Myocyte (in vitro differentiated cells): ENCODE data around the gene OSTM1. TPM values are rescaled to one million over a fixed set of nuclear protein-coding genes. Genes with fewer than 3 reads are reported as not detected.
A peak's percentile ranks its signal among the peaks of the same experiment; 100 is the strongest.

ENCODE experiments used
- DNase-seq: peaks from one replicate; pipeline ENCODE4 v3.0.0-alpha.2; 2012; ENCODE audit warnings: low read depth
- total RNA-seq: library from RNA; depleted of rRNA; stranded (reverse); fragments of >200 nt; gene quantifications from 2 replicates; pipeline ENCODE4 v1.2.3, GENCODE V29; 2014

OSTM1 gene
- total RNA-seq, 1 donor from 2014 or later, result 96.9 TPM

DNA sequence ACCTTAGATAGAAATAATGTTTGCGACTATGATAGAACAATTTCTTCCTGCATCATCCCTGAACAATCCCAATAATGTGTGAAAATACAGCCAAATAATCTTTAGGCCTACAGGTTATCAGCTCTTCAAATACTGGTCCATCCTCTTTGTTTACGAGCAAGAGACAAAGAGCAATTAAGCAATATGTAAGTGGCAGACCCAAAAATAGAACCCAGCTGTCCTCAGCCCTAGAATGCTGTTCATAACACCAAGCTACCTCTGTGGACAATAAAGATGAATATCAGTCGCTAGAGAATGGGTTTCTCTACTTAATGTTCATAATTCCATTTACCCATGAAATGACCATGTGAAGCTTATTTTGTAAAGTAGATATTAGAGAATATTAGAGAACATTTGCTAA lies 28.4 kb upstream of the OSTM1 start:
- peak; percentile 73 for DNase-seq

DNA sequence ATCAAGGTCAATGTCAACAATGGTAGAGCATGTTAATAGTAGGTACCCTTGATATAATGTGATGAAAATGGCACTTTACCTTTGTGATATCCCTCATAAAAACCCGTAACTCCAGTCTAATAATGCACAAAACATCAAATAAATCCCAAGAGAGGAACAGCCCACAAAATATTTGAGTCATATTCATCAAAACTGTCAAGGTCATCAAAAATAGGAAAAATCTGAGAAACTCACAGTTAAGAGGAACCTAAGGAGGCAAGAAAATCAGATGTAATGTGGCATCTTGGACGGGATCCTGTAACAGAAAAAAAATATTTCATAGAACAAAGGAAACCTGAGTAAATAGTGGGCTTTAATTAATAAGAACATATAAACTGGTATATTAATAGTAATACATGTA lies 25.5 kb upstream of the OSTM1 start:
- DNase-seq, result no peak

DNA sequence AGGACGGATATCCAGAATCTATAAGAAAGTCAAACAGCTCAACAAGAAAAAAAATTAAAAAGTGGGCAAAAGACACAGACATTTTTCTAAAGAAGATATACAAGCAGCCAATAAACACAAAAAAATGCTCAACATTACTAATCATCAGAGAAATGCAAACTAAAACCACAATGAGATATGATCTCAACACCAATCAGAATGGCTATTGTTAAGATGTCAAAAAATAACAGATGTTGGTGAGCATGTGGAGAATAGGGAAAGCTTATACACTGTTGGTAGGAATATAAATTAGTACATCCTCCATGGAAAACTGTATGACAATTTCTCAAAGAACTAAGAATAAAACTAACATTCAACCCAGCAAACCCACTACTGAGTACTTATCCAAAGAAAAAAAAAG lies 23.3 kb upstream of the OSTM1 start:
- no peak for DNase-seq

DNA sequence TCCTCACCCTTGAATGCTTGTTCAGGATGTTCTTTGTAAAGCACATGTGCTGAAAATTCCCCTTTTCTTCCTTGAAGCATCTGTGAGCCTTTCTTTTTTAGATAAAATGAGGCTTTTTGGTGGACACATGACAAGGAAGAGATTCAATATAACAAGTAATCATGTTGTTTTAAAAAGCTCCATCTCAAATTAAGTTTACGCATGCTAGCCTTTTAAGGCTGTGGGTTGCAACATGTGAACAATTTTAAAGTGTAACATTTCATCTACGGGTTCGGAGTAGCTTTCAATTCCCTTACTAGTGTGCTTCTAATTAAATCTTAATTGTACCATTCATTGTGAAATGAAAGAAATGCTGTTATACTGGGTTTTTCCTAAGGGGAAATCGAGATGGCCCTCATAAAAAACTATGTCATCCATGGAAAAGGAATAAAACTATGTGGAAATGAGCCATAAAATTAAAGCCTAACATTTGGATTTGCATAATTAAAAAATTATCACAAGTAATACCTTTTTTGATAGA lies 19.3 kb upstream of the OSTM1 start:
- no peak for DNase-seq

DNA sequence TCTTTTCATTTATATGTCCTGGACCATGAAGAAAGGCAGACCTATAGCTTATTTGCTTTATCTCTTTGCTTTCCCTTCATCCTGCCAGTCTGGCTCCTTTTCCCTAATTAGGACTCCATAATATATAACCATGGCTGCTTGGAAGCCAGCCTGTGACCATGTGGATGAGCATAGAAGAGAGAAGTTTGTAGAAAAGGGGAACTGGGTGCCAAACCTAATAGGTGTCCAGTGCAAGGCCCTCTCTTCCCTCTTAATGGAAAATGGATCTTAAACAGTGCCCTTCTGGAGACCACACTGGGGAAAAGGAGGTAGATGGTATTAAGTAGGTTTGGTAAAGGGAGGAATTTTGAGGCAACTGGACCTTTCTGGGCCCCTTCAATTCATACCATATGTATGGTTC lies 16.7 kb upstream of the OSTM1 start:
- DNase-seq, result no peak

DNA sequence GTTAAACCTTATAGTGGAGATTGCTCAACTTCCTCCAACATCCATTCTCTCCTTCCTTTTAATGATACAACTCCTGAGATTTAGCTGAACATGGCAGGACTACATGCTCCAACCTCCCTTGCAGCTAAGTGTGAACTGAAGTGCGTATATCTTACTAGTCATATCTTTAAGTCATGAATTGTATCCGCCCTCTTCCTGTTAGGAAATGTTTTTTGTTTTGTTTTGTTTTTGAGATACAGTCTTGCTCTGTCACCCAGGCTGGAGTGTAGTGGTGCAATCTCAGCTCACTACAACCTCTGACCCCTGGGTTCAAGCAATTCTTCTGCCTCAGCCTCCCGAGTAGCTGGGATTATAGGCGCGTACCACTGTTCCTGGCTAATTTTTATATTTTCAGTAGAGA lies 8.8 kb upstream of the OSTM1 start:
- DNase-seq, result no peak

DNA sequence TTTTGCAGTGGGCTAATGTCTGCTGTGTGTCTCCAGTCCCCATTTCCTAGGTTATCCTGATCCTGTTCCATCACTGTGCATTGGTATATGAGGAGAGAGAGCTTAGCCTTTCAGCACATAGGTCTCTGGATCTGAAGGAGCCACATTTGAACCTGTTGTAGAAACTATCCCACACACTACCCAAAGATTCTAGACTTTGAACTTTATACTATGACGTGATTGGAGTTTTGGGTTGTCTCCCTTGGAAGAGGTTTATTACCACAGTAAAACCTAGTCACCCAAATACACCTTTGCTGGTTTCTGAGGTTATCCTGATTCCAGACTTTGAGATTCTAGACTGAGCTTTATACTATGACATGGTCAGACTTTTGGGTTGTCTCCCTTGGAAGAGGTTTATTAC lies 8.0 kb upstream of the OSTM1 start:
- no peak for DNase-seq

DNA sequence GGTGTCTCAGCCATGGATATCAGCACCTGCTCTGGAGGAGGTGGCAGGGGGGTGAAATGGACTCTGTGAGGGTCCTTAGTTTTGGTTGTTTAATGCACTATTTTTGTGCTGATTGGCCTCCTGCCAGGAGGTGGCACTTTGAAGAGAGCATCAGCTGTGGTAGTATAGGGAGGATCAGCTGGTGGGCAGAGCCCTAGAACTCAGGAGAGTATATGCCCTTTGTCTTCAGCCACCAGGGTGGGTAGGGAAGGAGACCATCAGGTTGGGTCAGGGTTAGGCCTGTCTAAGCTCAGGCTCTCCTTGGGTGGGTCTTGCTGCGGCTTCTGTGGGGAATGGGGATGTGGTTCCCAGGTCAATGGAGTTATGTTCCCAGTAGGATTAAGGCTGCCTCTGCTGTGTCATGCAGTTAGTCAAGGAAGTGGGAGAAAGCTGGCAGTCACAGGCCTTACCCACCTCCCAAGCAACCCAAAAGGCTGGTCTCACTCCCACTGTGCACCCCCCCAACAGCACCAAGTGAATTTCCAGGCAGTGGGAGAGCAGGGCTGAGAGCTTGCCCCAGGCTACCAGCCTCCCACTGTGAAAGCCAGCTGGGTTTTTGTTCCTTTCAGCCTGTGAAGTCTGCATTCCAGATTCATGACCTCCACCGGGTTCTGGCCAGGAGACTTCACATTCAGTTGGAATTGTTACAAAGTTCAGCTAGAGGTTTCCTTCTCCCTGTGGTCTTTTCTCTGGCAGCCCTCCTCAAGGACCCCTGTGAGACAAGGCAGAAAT lies 5.7 kb upstream of the OSTM1 start:
- no peak for DNase-seq

DNA sequence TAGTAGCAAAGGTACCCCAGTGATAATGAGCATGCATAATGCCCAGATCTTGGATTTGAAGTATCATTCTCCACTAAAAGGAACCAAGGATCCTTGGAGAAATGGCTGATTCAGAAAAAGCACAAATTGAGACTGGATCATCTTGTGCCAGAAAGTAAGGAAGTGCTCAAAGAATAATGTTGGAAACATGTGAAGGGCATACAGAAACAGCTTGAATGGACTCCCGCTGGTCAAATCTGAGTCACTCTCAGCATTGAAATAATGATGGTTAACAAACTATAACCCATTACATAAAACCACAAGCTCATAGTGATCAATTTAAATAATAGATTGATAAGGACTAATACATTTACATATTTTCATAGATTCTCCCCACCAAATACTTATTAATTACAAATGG lies 3.6 kb upstream of the OSTM1 start:
- DNase-seq, result no peak

DNA sequence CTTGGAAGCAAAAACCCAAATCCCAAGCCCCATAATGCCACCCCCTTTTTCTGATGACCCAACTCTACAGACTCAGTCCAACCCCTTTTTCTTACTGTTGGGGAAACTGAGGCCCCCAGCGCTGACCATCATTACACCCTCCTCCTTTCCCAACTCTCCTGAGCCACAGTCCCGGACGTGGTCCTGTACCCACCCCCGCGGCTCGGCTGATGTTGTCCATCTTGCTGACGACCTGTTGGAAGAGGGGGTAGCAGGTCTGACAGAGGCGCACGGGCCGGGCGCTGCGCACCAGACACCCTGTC lies 533 bp downstream of the OSTM1 start:
- no peak for DNase-seq

DNA sequence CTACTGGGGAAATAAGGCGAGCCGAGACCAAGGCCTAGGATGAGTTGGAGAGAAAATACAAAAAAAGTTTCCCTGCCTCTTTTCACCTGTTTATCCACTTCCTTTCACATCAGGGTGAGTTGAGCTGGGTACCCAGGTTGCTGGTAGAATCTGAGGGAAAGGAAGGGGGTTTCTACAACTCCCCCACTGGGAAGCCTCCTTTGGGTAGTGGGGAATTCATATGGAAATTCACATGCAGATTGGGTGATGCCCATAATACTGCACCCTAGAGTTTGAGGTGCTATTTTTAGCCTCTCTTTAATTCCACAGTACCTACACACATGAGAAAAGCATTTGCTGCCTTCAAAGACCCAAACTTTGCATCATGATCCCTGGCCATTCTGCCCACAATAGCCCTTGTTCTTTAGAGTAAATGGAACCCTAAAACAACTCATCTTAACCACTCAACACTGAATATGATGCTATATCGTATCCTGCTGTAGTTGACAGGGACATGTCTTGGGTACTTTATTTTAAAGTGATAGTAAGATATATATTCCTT lies 2.7 kb downstream of the OSTM1 start:
- DNase-seq, result no peak

DNA sequence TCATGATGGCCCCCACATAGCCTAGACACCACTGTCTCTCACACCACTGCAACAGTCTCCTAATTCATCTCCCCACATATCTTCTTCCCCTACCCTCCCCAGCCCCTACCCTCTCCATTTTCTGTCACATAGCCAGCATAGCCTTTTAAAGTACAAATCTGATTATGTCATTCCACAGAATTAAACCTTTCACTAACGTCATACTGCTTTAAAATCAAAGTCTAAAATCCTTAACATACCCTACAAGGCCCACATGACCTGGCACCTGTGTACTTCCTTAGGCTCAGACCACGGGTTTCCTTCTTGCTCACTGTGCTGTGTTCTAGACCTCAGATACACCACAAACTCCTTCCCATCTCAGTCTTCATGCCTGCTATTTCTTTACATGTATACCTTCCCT lies 5.9 kb downstream of the OSTM1 start:
- no peak for DNase-seq

DNA sequence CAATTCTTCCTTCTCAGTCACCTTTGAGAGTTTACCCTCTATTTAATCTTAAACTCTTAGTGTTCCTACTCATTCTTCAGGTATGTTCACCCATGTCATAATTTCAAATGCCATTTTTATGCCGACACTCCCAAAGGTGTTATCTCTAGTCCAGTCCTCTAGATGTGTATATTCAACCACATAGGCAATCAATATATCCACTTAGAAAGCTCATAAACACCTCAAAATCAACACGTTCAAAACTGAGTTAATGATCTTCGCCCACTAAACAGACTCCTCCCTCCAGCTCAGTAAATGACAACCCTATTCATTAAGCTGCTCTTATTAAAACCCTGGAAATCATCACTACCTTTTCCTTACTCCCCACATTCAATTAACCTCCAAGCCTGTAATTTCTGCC lies 6.4 kb downstream of the OSTM1 start:
- DNase-seq, result no peak

DNA sequence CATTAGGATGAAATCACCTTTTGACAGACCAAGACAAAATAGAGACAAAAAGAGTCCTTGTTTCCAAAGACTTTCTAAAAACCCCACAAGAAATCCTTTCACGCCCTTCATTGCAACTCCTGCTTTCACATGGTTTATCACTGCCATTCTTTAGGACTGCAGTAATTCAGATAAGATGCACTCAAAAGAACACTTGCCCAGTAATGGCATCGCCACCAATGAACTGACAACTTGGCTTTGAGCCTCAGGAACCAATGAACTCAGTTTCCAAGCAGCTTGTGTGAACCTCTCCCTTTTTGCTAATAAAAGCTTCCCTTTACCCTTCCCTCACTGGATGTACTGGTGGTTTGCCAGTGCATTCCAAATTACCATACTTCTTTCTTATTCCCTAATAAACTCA lies 21.8 kb downstream of the OSTM1 start:
- no peak for DNase-seq

DNA sequence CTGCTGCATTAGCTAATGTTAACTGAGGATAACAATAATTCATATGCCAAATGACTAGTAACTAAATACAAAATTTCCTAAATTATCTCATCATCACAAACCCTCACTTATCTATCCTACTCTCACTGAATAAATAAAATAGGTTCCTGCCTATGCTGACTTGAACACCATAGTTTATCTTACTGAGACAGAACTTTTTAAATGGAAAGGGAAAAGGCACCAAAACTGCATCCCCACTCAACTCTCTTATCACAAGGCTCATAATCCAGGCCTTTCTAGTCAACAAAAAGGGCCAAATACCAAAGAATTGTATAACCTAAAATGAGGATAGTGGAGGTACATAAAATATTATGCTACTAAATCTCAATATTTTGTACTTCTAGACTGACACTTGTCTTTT lies 23.1 kb downstream of the OSTM1 start:
- DNase-seq, result no peak

DNA sequence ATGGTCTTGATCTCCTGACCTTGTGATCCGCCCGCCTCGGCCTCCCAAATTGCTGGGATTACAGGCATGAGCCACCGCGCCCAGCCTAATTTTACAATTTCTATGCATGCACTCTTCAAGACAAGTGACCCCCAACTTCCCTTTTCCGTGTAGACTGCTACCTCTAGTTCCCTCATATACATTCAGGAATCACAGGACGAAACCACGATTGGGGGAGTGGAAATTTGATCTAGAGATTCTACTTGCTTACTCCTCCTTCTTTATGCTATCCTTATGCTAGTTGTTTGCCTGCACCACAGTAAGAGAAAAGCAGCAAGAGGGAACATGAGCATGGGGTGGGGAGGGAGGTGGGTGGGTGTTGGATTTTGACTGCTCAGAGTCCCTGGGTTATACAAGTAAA lies 34.9 kb downstream of the OSTM1 start:
- no peak for DNase-seq

DNA sequence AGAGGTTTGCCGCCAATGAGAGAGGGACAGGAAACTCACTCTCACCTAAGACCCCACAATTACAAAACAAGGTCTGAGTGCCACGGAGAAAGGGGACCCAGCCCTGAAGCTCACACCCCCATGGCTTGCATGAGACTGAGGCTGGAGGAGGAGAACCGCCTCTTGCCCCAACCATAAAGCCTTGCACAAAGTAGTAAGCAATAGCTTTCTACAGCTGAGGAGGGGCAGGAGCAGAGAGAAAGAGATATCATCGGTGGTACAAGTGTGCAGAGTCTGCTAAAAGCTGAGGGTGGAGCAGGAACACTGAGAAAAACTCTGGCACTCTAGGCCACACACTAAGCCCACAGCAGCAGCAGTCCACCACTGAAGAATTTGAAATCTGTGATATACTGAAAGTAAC lies 37.7 kb downstream of the OSTM1 start:
- no peak for DNase-seq

DNA sequence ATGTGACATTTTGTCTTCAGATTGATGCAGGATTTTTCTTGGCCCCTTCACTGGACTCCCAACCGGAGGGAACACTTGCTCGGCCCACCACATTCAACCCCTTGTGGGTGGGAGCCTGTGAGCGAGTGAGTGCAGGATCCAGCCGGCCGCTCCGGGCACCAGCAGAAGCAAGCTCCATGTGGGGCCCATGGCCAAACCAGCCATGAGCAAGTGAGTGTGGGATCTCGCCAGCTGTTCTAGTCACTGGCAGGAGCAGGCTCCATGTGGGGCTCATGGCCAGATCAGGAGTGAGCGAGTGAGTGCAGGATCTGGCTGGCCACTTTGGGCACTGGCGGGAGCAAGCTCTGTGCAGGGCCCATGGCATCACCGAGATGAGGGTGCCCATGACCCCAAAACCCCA lies 42.6 kb downstream of the OSTM1 start:
- no peak for DNase-seq

DNA sequence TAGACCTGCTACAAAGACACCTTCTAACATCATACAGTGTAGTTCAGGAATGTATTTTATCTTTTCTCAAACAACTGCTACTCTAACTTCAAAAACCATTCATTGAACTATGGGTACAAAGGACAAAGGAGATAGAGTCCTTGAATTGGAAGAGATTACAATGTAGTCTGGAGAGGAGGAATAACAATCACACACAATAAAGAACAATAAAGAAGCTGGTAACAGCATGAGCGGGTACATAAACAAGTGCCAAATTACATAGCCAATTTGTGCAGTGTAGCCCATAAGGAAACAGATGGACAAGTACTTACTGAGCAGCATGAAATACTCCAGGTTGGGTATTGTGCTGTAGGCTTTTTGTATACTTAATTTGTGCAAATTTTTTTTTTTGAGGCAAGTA lies 44.3 kb downstream of the OSTM1 start:
- DNase-seq, result no peak

DNA sequence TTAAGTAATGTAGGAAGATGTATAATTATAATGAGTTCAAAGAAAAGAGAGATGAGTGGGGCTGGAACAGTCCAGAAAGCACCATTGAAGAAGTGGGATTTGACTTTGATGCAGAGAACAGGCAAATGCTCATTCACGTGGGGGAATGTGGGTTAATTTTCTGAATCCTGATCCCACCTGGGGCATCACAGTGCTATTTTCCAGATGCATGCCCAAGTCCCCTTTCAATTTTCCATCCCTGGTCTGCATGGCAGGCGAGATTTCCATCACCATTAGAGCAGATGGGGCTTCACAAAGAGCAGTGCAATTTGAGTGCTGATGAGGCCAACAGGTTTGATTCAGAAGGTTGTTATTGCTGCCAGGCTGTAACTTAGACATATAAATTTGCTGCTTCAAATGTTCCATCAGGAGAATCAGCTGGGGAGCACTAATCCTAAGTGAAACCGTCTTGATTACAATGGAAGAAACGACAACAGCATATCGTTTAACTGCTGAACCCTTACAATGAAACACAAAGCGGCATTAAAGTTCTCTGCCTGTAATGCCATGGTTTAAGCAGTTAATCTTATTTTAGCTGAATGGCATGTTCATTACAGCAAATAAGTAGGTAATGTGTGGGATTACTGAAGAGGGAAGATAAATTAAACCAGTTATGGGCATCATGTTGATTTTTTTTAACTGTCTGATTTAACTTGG lies 45.2 kb downstream of the OSTM1 start:
- DNase-seq, result no peak

DNA sequence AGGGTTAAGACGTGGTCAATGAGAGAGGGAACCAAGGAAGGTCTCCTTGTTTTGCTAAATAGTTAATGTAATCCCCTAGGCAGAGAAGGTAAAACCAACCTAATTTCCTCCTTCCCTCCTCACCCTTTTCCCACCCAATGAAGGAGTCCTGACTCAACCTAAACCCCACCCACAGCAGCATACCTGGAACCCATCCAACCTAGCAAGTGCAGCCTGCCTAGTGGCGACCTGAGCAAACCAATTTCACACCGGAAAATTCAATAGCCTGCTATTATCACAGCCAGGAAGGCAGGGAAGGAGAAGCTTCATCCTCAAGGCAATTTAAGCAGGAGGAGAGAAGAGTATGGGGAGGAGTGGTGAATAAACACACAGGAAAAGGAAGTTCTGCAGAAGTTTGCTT lies 46.9 kb downstream of the OSTM1 start:
- peak; percentile 36 for DNase-seq

DNA sequence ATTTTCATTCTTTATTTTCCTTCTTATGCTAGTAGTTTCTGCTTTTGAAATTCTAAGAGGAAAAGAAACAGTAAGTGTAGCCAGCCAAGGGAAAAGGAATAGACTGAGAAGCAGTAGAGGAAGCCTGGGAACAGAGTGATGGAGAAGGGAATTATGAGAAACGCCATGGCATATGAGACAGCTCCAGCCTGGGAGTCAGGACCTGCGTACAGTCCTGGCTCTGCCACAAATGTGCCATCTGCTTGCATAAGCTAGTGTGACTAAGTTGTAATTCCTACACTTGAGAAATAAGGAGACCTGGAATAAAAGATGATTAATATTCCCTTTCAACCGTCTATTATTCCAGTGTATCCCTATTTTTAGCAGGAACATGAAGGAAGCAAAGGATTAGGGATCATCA lies 47.5 kb downstream of the OSTM1 start:
- peak; percentile 19 for DNase-seq
